Breast epithelium (tissue), 4 donors: ENCODE measurements around the gene ABCG5. TPM values are rescaled to one million over a fixed set of nuclear protein-coding genes. Genes with fewer than 3 reads are reported as not detected.

Experiments
- DNase-seq, 2 donors: peaks; one replicate each; pipeline ENCODE4 v3.0.0-alpha.2; 2019; ENCODE audit warnings: low spot score in 2 of 2
- H3K27ac ChIP-seq, 2 donors: fragments of 200-600 bp; sonication (generic) in 1 of 2; one replicate each; pipeline ENCODE4 v1.5.1; 2016 to 2019; ENCODE audit warnings: mild to moderate bottlenecking in 1 of 2
- H3K27me3 ChIP-seq, 2 donors: fragments of 200-600 bp; sonication (generic) in 1 of 2; one replicate each; pipeline versions ENCODE4 v1.5.1 to v1.6.0; 2017 to 2019; ENCODE audit warnings: control low read depth in 1 of 2, mild to moderate bottlenecking in 1 of 2
- H3K36me3 ChIP-seq: fragments of 200-600 bp; one replicate; pipeline ENCODE4 v1.5.1; 2019
- H3K4me1 ChIP-seq, 2 donors: fragments of 200-600 bp; sonication (generic); one replicate each; pipeline ENCODE4 v1.5.1; 2016 to 2019; ENCODE audit warnings: control low read depth in 1 of 2
- H3K4me3 ChIP-seq, 3 donors: fragments of 200-600 bp; sonication (generic); 1 replicate in 2 of 3; 2 replicates in 1 of 3; pipeline ENCODE4 v1.5.1; 2016 to 2019; ENCODE audit warnings: mild to moderate bottlenecking in 3 of 3, moderate library complexity in 2 of 3
- H3K9me3 ChIP-seq, 2 donors: fragments of 200-600 bp; sonication (generic) in 1 of 2; one replicate each; pipeline ENCODE4 v1.5.1; 2016 to 2019; ENCODE audit warnings: control low read depth in 1 of 2
- POLR2A ChIP-seq: fragments of 450-650 bp; IDR thresholded peaks from one replicate; pipeline ENCODE4 v1.6.1; 2016; ENCODE audit warnings: antibody characterized with exemption, mild to moderate bottlenecking, moderate library complexity
- POLR2AphosphoS5 ChIP-seq, 3 donors: sonication (generic); formaldehyde crosslinking; IDR thresholded peaks; one replicate each; pipeline ENCODE4 v1.6.1; 2017; ENCODE audit warnings: antibody characterized with exemption in 3 of 3
- intact Hi-C: fragments of 100-400 bp; cut with DNase I; formaldehyde crosslinking; loops from one replicate; pipeline ENCODE4 v1.15.1; 2023; ENCODE audit warnings: low total_unique reads
- total RNA-seq, 3 donors: library from RNA; depleted of rRNA; stranded (reverse); fragments of >200 nt; gene quantifications; one replicate each; pipeline ENCODE4 v1.1.0, GENCODE V29; 2016
- TF ChIP-seq, protein P1 (sequence below), 3 donors: fragments of 450-650 bp; IDR thresholded peaks; one replicate each; pipeline ENCODE4 v1.5.1; 2016 to 2017; ENCODE audit warnings: antibody characterized with exemption in 3 of 3, mild to moderate bottlenecking in 3 of 3, moderate library complexity in 3 of 3

ABCG5 gene
- total RNA-seq, 3 donors from 2014 or later: not detected

DNA sequence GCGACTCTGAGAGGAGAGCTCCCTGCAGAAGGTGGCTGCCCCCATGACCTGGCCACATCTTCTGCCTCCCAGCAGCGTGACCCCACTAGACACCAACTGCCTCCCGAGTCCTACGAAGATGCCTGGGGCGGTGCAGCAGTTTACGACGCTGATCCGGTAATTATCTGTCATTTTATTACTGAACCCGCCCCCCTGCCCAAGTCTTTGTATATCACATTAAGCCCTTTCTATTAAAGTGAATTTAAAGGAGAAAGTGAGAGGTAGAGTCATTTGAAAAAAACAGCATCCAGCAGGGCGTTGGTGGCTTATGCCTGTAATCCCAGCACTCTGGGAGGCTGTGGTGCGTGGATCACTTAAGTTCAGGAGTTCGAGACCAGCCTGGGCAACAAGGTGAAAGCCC is 33.5 kb upstream of the ABCG5 start:
- Histone ChIP-seq H3K36me3 (no peaks in the 10 kb centered on the region), H3K4me3 (no peak overlapping the region), H3K9me3 (no peaks in the 10 kb centered on the region), H3K27ac (no peak overlapping the region), H3K27me3 (peaks cover 0 to 4% of the 10 kb centered on the region in 2 donors), H3K4me1 (no peaks in the 10 kb centered on the region)
- no peak for DNase-seq
- TF ChIP-seq POLR2AphosphoS5 (IDR thresholded peaks at IDR 0.05): no peak
- TF ChIP-seq, protein P1, sequence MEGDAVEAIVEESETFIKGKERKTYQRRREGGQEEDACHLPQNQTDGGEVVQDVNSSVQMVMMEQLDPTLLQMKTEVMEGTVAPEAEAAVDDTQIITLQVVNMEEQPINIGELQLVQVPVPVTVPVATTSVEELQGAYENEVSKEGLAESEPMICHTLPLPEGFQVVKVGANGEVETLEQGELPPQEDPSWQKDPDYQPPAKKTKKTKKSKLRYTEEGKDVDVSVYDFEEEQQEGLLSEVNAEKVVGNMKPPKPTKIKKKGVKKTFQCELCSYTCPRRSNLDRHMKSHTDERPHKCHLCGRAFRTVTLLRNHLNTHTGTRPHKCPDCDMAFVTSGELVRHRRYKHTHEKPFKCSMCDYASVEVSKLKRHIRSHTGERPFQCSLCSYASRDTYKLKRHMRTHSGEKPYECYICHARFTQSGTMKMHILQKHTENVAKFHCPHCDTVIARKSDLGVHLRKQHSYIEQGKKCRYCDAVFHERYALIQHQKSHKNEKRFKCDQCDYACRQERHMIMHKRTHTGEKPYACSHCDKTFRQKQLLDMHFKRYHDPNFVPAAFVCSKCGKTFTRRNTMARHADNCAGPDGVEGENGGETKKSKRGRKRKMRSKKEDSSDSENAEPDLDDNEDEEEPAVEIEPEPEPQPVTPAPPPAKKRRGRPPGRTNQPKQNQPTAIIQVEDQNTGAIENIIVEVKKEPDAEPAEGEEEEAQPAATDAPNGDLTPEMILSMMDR (IDR thresholded peaks at IDR 0.05): no peak
- TF ChIP-seq POLR2A: no peak
- intact Hi-C loops: no loop called here

DNA sequence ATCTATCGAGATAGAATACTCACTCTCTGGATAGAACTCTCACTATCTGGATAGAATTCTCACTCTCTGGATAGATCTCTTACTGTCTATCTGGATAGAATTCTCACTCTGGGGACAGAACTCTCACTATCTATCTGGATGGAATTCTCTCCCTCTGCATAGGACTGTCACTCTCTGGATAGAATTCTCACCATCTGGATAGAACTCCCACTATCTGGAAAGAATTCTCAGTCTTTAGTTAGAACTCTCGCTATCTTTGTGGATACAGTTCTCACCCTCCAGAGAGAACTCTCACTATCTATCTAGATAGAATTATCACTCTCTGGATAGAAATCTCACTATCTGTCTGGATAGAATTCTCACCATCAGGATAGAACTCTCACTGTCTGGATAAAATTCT is 16.7 kb upstream of the ABCG5 start:
- no peak overlapping the region for H3K4me3 ChIP-seq
- H3K4me1 ChIP-seq: no peaks in the 10 kb centered on the region
- no peak overlapping the region for H3K27ac ChIP-seq
- TF ChIP-seq, protein P1 (IDR thresholded peaks at IDR 0.05): no peak
- TF ChIP-seq POLR2AphosphoS5 (IDR thresholded peaks at IDR 0.05) (no peak), POLR2A (no peak)
- H3K9me3 ChIP-seq: no peaks in the 10 kb centered on the region
- H3K27me3 ChIP-seq: peaks cover 0 to 39% of the 10 kb centered on the region in 2 donors
- intact Hi-C loops: no loop called here
- no peak for DNase-seq
- no peaks in the 10 kb centered on the region for H3K36me3 ChIP-seq

DNA sequence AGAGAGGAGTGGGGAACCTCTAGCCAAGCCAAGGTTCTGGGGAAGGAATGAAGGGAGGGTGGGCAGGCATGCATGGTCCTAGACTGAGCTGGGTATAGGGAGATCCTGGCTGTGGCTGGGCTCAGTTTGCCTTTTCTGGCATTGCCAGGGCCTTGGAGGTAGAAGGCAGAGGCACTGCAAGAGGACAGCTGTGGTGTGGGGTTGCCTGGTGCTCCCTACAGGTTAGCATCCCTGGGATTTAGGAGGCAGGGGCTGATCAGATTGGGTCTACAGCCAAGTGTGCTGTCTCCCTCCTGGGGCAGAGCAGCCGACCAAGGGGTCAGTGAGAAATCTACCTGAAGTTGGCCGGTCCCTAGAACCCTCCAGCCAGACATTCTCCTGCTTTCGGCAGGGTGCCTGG is 16.0 kb upstream of the ABCG5 start:
- Histone ChIP-seq H3K4me1 (no peaks in the 10 kb centered on the region), H3K27ac (no peak overlapping the region), H3K27me3 (peaks cover 0 to 39% of the 10 kb centered on the region in 2 donors), H3K4me3 (no peak overlapping the region), H3K36me3 (no peaks in the 10 kb centered on the region), H3K9me3 (no peaks in the 10 kb centered on the region)
- TF ChIP-seq, protein P1 (IDR thresholded peaks at IDR 0.05): no peak
- no peak for TF ChIP-seq POLR2AphosphoS5 (IDR thresholded peaks at IDR 0.05)
- TF ChIP-seq POLR2A: no peak
- no peak for DNase-seq
- intact Hi-C loops: no loop called here

DNA sequence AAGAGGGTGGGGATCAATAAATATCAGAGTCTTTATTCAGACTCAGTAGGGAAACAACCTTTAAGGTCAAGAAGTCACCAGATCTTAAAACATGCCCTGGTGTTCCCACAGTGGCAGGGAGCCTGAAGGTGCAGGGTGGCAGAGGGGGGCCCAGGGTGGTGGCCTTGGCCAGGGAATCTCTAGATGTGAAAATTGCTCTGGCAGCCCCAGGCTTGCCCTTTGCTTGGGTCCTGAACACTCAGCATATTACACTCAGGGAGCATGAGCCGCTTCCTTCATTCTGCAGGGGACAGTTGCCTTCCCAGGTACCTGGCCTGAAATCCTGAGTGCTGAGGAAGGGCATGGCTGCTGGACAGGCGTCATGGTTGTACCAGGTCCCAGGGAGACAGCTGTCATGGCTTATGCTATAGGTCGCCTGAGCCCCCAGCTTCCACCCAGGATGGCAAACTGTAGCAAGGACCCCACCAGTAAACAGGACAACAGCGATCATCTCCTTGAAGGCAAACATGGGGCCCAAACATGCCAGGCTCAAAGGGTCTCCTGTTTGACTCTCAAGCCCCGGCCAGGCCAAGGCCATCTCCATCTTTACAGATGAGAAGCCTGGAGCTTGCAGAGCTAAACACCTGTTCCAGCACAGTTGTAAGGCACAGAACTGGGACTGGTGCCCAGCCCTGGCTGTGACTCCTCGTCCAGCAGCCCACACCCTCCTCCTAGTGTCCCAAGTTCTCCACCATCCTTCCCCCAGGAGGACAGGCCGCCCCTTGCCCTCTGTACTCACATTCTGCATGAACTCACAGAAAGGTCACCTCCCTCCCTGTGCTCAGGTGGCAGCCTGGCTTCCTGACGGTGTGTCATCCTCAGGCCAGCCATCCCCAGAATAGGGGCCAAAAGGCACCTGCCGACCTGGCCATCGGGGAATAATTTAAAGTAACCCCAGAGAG is 14.8 kb upstream of the ABCG5 start:
- TF ChIP-seq, protein P1 (IDR thresholded peaks at IDR 0.05): no peak
- TF ChIP-seq POLR2A (no peak), POLR2AphosphoS5 (IDR thresholded peaks at IDR 0.05) (no peak)
- Histone ChIP-seq H3K9me3 (no peaks in the 10 kb centered on the region), H3K4me3 (no peak overlapping the region), H3K27ac (no peak overlapping the region), H3K27me3 (peaks cover 0 to 30% of the 10 kb centered on the region in 2 donors), H3K36me3 (no peaks in the 10 kb centered on the region), H3K4me1 (no peaks in the 10 kb centered on the region)
- intact Hi-C loops: no loop called here
- DNase-seq: peak in 1 of 2 donors; percentile 5

DNA sequence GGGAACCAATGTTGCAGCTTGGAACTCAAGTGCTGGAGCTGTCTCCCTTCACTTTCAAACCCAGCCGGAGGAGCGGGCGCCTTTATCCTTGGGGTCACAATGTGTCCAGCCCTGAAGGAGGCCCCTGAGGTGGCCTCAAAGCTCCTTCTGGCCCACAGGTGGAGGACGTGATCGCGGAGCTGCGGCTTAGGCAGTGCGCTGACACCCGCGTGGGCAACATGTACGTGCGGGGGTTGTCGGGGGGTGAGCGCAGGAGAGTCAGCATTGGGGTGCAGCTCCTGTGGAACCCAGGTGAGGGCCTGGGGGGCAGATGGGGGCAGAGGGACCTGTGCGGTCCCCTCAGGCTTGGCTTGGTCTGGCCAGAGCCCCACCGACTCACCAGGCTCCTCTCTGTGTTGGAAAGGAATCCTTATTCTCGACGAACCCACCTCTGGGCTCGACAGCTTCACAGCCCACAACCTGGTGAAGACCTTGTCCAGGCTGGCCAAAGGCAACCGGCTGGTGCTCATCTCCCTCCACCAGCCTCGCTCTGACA is 13.6 kb upstream of the ABCG5 start:
- TF ChIP-seq POLR2AphosphoS5 (IDR thresholded peaks at IDR 0.05) (no peak), POLR2A (no peak)
- TF ChIP-seq, protein P1 (IDR thresholded peaks at IDR 0.05): no peak
- DNase-seq: peak in 1 of 2 donors; percentile 2
- H3K27ac ChIP-seq: no peak overlapping the region
- H3K4me3 ChIP-seq: no peak overlapping the region
- H3K4me1 ChIP-seq: no peaks in the 10 kb centered on the region
- H3K9me3 ChIP-seq: no peaks in the 10 kb centered on the region
- no peaks in the 10 kb centered on the region for H3K36me3 ChIP-seq
- intact Hi-C loops: no loop called here
- H3K27me3 ChIP-seq: peaks cover 0 to 30% of the 10 kb centered on the region in 2 donors
